GM19452 (cell line): ENCODE data around the gene C12orf76.
"Not testable (repeated sequence)": the region's sequence is repeated elsewhere in the genome, so short reads cannot be mapped to it uniquely, and the experiment has no call there.

ENCODE experiments used
- ATAC-seq: cut with Tn5 transposase; IDR thresholded peaks from one replicate; pipeline ENCODE4 v1.9.1; 2021; ENCODE audit not compliant: unreplicated experiment

C12orf76 gene

GRCh38 chr12:110048242-110049027 is at the start of gene C12orf76:
TSS of gene C12orf76 (minus strand) at chr12:110048522. CDS start at chr12:110048495, 27 bp downstream.
- ATAC-seq: peak; percentile 99

GRCh38 chr12:110093631-110094311 is 45.4 kb upstream of the C12orf76 start:
- no peak for ATAC-seq

GRCh38 chr12:110091136-110091711 is 42.9 kb upstream of the C12orf76 start:
- ATAC-seq: no peak

- no peak for ATAC-seq
These were observed 42.2 kb upstream of the C12orf76 start for GRCh38 chr12:110090266-110091135.

GRCh38 chr12:110088936-110089335 is 40.6 kb upstream of the C12orf76 start:
- no peak for ATAC-seq

GRCh38 chr12:110088216-110088615 is 39.9 kb upstream of the C12orf76 start:
- ATAC-seq: not testable (repeated sequence)

GRCh38 chr12:110084314-110085015 is 36.1 kb upstream of the C12orf76 start:
- ATAC-seq: no peak

GRCh38 chr12:110080410-110080809 is 32.1 kb upstream of the C12orf76 start:
- ATAC-seq: no peak

GRCh38 chr12:110079477-110080400 is 31.4 kb upstream of the C12orf76 start:
- peak; percentile 82 for ATAC-seq

GRCh38 chr12:110077800-110078199 is 29.5 kb upstream of the C12orf76 start:
- ATAC-seq: no peak

- ATAC-seq: no peak
These were observed 27.6 kb upstream of the C12orf76 start for GRCh38 chr12:110075880-110076279.

- ATAC-seq: no peak
These were observed 25.8 kb upstream of the C12orf76 start for GRCh38 chr12:110074089-110074488.

GRCh38 chr12:110073049-110073831 is 24.9 kb upstream of the C12orf76 start:
- no peak for ATAC-seq

- ATAC-seq: not testable (repeated sequence)
These were observed 24.3 kb upstream of the C12orf76 start for GRCh38 chr12:110072636-110073035.

- ATAC-seq: no peak
These were observed 23.6 kb upstream of the C12orf76 start for GRCh38 chr12:110071967-110072366.

- ATAC-seq: no peak
These were observed 23.2 kb upstream of the C12orf76 start for GRCh38 chr12:110071504-110071903.

- ATAC-seq: no peak
These were observed 20.3 kb upstream of the C12orf76 start for GRCh38 chr12:110068654-110069053.

- not testable (repeated sequence) for ATAC-seq
These were observed 19.8 kb upstream of the C12orf76 start for GRCh38 chr12:110068115-110068514.
